Choroid plexus epithelial cell (primary cell): ENCODE data around the gene ADGRL2.

Experiments used
- DNase-seq: peaks from one replicate; pipeline ENCODE4 v3.0.0-alpha.2; 2010; ENCODE audit warnings: low read depth
- H3K4me3 ChIP-seq: 2 replicates; pipeline ENCODE4 v1.5.1; 2011; ENCODE audit warnings: low read depth, mild to moderate bottlenecking, control low read depth, low read length, moderate library complexity
- TF ChIP-seq, protein P1 (sequence below): conservative IDR thresholded peaks from 2 replicates; pipeline ENCODE4 v1.5.1; 2011; ENCODE audit warnings: low read depth, mild to moderate bottlenecking, control low read depth, inconsistent platforms, low read length, moderate library complexity

ADGRL2 gene

DNA sequence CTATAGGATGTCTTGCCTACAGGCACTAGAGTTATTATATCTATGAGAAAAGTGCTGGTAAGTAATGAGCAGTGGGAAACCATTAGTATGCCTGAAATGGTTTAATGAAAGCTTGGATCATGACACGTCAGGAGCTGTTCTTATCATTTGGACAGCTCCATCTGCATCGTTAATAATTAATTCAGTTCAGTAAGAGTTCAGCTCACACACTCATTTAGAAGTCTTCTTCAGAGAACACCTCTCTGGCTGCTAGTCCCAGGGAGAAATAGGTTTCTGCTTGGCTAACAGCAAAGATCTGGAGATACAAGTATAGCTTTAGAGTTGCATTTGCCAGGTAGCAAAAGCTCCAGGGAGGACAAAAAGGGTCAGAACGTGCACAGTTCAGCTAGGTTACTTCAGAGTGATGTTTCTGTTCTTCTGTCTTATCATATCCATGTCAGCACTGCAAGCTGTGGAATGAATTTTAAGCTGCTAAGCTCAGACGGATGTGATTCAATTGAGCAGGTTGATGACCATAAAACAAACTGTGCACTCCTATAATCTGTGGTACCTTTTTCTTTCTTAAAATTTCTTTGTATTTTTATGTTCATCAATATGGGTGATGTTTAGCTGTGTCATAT is 173.6 kb downstream of the ADGRL2 start:
- no peak for DNase-seq
- H3K4me3 ChIP-seq = no peak overlapping the region
- TF ChIP-seq, protein P1, sequence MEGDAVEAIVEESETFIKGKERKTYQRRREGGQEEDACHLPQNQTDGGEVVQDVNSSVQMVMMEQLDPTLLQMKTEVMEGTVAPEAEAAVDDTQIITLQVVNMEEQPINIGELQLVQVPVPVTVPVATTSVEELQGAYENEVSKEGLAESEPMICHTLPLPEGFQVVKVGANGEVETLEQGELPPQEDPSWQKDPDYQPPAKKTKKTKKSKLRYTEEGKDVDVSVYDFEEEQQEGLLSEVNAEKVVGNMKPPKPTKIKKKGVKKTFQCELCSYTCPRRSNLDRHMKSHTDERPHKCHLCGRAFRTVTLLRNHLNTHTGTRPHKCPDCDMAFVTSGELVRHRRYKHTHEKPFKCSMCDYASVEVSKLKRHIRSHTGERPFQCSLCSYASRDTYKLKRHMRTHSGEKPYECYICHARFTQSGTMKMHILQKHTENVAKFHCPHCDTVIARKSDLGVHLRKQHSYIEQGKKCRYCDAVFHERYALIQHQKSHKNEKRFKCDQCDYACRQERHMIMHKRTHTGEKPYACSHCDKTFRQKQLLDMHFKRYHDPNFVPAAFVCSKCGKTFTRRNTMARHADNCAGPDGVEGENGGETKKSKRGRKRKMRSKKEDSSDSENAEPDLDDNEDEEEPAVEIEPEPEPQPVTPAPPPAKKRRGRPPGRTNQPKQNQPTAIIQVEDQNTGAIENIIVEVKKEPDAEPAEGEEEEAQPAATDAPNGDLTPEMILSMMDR = no peak

DNA sequence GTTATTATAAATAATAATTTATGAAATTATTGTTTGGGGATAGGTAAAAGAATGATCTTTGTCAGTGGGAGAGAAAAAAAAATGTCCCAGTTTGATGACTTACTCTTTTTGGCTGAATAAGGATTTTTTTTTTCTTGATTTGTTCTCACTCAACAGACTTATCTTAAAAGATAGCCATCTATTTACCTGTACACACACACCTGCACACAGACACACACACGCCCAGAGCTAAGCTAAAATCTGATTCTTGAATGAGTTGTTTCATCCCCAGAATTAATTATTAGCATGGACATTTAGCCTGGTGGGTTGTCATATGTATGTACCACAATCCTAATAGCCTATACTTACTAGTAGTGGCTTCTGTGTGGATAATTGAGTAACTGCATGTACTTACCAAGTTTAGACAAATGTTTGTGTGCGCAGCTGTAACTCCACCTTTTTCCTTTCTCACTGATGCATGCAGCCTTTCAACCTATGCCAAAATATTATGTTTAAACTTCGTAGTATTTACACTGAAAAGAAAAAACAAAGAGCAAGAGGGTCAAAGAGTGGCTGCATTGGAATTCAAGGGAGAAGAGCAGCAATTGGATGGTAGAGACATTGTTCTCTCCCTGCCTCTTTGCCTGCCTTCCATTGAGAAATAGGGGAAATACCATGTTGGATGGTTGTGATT is 174.3 kb downstream of the ADGRL2 start:
- TF ChIP-seq, protein P1 = no peak
- no peak overlapping the region for H3K4me3 ChIP-seq
- DNase-seq = no peak

DNA sequence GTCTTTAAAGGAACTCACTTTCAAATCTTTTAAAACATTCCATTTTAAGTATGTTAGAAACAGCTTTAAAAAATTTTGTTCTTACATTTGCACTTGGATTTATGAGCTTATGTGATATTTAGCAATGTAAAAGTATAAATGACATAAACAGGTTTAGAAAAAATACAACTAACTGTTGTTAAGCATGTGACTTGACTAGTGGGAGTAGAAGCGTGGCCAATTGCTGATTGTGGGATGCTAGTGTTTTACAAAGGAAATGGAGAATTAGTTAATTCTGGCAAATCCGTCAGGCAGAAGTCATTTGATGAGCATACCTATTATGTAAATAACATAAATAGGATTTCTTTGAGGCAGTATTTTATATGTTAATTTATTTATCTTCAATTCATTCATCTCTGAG is 175.8 kb downstream of the ADGRL2 start:
- TF ChIP-seq, protein P1 = no peak
- no peak overlapping the region for H3K4me3 ChIP-seq
- DNase-seq = no peak

DNA sequence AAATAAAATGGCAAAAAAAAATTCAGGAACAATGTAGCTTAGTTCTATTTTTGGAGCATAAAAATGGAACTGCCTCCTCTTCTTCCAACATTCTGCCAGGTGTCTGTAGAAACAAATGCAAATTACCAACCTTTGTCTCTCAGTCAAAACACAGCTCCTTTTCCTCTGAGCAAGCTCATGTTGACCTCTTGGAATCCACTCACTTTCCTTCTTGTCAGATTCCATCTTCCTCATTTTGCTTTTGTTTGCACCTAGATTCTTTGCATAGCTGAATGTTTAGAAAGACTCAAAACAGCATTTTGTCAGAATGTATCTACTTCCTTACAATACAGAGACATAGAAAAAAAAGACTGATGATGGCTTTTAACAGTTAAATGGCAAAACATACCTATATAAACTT is 178.2 kb downstream of the ADGRL2 start:
- H3K4me3 ChIP-seq = no peak overlapping the region
- peak; percentile 30 for DNase-seq
- TF ChIP-seq, protein P1 = no peak

DNA sequence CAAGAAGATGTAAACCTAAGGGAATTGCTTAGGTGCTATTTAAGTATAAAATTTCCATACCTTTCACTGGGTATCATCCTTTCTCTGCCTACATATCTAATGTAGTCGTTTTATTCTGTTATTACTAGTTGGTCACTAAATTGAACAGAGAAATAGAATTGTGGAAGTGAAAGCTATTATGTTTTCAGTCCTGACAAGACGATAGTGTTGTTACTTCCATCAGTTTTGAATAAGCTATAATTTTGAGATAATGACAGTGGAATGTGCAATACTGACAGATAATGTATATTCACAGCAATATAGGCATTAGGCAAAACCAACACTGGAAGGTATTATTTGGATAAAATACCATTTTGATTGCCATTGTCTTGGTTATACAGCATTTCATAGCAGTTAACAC is 181.8 kb downstream of the ADGRL2 start:
- H3K4me3 ChIP-seq = no peak overlapping the region
- DNase-seq = no peak
- TF ChIP-seq, protein P1 = no peak

DNA sequence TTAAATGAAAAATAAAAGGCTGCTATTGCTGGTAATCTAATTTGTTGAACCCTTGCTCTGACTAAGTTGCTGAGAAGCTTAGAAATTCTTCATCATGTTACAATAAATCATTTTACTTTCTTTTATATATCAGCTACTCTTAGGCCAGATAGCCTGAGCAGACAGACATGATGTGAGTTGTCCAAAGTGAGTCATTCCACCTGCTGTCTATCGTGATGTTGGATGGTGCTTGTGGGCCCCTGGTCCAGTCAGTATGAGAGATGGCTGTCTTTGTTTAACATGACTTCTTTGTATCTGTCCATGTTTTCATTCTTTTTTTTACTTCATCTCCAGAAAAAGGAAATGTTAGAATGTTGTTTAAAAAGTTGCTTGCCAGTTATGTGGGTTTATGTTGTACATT is 188.8 kb downstream of the ADGRL2 start:
- TF ChIP-seq, protein P1 = no peak
- DNase-seq = no peak
- H3K4me3 ChIP-seq = no peak overlapping the region

DNA sequence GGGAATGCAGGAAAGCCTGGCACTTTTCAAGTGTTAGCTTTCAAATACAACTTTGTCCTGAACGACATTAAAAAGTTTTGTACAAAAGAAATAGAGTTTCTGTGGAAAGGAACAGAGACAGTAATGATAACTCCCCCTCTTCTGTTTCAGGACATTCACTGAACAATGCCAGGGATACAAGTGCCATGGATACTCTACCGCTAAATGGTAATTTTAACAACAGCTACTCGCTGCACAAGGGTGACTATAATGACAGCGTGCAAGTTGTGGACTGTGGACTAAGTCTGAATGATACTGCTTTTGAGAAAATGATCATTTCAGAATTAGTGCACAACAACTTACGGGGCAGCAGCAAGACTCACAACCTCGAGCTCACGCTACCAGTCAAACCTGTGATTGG is 189.5 kb downstream of the ADGRL2 start:
- no peak overlapping the region for H3K4me3 ChIP-seq
- no peak for DNase-seq
- TF ChIP-seq, protein P1 = no peak
